CD4-positive, alpha-beta T cell treated with Interleukin-6 for 4 hours (primary cell): ENCODE results near the gene QPRT.
"Not testable (repeated sequence)": the region's sequence is repeated elsewhere in the genome, so short reads cannot be mapped to it uniquely, and the experiment has no call there.

Source experiments
- DNase-seq: peaks from one replicate; pipeline ENCODE4 v3.0.0-alpha.2; 2020; ENCODE audit warnings: mixed read lengths

The QPRT gene

GRCh38 chr16:29720703-29721102 lies 41.7 kb downstream of the QPRT start:
- DNase-seq, result no peak

DNA sequence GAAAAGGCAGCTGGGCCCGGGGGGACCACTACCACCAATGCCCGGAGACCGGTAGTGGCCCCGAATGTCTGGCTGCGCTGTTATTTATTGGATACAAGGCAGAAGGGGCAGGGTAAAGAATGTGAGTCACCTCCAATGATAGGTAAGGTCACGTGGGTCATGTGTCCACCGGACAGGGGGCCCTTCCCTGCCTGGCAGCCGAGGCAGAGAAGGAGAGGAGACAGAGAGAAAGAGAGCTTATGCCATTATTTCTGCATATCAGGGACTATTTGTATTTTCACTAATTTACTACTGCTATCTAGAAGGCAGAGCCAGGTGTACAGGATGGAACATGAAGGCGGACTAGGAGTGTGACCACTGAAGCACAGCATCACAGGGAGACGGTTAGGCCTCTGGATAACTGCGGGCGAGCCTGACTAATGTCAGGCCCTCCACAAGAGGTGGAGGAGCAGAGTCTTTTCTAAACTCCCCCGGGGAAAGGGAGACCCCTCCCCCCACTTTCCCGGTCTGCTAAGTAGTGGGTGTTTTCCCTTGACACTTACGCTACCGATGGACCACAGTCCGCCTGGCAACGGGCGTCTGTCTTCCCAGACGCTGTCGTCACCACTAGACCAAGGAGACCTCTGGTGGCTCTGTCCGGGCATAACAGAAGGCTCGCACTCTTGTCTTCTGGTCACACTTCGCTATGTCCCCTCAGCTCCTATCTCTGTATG lies 42.3 kb downstream of the QPRT start:
- DNase-seq, result peak; percentile 65

- DNase-seq, result no peak
These were observed 47.9 kb downstream of the QPRT start for GRCh38 chr16:29726845-29727377.

- DNase-seq, result no peak
These were observed 48.5 kb downstream of the QPRT start for GRCh38 chr16:29727452-29727851.

- DNase-seq, result no peak
These were observed 50.1 kb downstream of the QPRT start for GRCh38 chr16:29729116-29729521.

DNA sequence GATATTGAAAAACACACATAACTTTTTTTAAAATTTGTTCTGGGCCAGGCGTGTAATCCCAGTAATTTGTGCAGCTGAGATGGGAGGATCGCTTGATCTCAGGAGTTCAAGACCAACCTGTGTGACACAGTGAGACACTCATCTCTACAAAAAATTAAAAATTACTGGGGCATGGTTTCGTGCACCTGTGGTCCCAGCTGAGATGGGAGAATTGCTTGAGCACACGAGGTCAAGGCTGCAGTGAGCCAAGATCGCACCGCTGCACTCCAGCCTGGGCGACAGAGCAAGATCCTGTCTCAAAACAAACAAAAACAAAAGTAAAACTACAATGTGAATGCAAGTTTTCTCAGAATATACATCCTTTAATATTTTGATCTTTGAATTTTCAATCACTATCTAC lies 51.7 kb downstream of the QPRT start:
- DNase-seq, result no peak

- DNase-seq, result peak; percentile 17
These were observed 53.0 kb downstream of the QPRT start for GRCh38 chr16:29731768-29732601.

GRCh38 chr16:29734786-29735185 lies 55.8 kb downstream of the QPRT start:
- no peak for DNase-seq

DNA sequence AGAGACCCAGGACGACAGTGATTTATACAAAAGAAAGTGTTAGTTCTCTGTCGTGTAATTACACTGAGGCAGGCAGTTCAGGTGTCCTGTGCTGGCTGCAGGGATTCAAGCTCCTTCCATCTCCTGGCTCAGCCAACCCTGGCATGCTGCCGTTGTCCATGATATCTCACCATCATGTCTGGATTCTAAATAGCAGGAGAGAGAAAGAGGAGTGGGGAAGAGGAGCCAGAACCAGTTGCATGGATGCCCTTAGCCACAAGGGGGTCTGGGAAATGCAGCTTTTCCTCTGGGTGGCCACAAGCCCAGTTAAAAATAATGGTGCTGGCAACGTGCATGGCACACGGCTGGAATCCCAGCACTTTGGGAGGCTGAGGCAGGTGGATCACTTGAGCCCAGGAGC lies 57.1 kb downstream of the QPRT start:
- DNase-seq, result no peak

- no peak for DNase-seq
These were observed 57.8 kb downstream of the QPRT start for GRCh38 chr16:29736764-29737163.

DNA sequence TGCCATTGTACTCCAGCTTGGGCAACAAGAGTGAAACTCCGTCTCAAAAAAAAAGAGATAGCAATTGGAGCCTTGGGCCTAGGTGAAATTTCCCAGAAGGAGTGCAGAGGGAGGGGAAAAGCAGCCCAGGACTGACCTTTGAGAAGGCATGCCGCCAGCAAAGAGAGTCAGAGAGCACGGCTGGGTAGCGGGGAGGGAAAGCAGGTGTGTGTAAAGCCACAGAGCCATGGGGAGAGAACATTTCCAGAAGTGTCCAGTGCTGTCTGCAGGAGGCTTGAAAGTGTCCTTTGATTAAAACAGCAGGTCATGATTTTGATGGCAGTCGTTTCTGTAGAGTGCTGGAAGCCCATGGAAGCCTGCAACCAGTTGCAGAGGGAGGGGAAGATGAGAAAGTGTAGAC lies 58.7 kb downstream of the QPRT start:
- no peak for DNase-seq

GRCh38 chr16:29738514-29738913 lies 59.5 kb downstream of the QPRT start:
- peak; percentile 67 for DNase-seq

- not testable (repeated sequence) for DNase-seq
These were observed 61.1 kb downstream of the QPRT start for GRCh38 chr16:29739927-29740629.

DNA sequence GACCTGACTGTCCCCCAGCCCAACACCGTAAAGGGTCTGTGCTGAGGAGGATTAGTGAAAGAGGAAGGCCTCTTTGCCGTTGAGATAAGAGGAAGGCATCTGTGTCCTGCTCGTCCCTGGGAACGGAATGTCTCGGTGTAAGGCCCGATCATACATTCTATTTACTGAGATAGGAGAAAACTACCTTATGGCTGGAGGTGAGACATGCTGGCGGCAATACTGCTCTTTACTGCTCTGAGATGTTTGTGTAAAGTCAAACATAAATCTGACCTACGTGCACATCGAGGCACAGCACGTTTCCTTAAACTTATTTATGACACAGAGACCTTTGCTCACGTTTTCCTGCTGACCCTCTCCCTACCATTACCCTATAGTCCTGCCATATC lies 61.6 kb downstream of the QPRT start:
- not testable (repeated sequence) for DNase-seq

GRCh38 chr16:29742683-29743275 lies 63.8 kb downstream of the QPRT start:
- DNase-seq, result no peak

DNA sequence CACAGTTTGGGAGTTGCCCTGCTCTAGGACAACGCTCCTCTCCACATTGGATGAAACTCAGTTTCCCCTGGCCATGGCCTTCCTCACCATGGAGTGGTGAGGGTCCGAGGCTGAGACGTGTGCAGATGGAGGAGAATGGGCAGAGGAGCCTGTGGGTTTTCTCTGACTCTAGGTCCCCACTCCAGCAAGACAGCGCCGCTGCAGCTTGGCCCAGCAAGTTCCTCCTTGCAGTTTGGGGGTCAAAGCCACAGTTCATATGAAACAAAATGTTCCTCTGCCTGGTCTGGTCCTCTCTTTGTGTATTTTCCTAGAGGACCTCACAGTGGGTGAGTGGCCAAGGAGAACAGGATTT lies 64.5 kb downstream of the QPRT start:
- no peak for DNase-seq

DNA sequence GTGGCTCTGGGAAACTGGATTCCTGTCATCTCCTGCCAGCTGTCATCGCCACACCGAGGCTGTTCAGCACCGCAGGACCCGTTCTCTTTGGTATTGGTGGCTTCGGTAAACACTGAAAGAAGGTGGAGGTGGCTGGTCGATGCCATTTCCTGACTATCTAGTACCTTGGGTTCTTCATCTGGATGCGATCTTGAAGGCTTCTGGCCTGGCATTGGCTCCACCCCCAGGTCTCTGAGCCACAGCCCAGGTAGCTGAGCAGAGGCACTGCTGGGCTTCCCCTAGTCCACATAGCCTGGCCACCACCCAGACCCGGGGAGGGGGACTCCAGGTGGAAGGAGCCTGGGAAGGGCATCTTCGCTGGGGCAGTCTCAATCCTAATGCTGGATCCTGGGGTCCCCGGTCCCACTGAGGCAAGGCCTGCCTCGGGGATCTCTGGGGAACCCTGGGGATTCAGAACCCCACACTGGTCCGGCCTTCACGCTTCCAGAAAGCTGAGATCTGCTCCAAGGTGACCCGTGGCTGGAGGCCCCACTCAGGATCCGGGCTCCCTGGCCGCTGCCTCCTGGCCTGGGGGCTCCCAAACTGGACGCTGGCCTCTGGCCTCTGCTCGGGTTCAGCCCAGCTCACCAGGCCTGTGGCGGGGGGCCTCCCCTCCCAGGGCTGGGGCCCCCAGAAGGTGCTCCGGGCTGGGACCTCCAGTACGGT lies 65.0 kb downstream of the QPRT start:
- DNase-seq, result peak; percentile 60

- peak; percentile 24 for DNase-seq
These were observed 65.6 kb downstream of the QPRT start for GRCh38 chr16:29744541-29745101.

DNA sequence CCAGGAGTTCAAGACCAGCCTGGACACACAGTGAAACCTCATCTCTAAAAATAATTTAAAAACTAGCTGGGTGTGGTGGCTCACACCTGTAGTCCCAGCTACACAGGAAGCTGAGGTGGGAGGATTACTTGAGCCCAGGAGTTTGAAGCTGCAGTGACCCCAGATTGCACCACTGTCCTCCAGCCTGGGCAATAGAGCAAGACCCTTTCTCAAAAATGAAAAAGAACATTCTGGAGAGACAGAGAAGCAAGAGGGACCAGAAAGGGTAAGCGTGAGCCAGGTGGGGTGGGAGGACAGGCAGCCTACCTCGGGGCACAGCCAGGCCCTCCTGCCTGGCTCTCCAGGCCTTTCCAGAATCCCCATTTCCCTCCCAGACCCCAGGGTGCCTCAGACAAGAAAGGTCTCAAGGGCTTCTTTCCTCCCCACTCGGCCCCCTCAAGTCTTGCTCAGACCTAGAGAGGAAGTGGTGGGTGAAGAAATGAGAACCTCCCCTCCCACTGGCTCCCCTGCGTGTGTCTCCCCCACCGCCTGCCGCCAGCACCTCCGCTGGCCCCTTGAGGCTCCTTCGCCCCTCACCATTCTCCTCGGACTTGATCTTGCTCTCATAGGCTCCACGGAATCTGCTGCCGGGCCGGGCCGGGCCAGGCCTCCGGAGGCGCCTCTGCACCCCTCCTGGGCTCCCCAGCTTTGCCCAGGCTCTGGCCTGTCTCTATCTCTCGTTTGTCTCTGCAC lies 66.3 kb downstream of the QPRT start:
- DNase-seq, result peak; percentile 65

DNA sequence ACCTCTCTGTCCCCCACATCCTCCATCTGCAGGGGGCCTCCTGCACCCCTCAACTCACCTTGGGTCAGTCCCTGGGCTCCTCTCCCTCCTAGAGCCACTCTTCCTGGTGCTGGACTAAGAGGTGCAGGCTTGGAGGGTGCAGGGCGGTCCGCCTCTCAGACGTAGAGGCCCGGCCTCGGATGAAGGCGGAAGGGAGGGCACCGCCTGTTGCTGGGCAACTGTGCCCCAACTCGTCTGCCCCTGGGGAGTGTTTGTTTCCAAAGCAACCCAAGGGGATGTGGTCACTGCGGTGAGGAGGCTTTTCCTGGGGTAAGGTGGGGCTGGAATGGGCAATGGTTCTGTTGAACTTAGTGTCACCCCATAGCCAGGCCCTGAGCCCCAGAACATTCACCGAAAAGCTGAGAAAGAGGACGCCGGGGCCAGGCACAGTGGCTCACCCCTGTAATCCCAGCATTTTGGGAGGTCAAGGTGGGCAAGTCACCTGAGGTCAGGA lies 66.9 kb downstream of the QPRT start, which contains the start of gene C16orf54:
Gene C16orf54 (minus strand): TSS at position 138 of the 493 bp plus-strand sequence. CDS start 1,039 bp downstream, outside the sequence.
- peak; percentile 92 for DNase-seq

DNA sequence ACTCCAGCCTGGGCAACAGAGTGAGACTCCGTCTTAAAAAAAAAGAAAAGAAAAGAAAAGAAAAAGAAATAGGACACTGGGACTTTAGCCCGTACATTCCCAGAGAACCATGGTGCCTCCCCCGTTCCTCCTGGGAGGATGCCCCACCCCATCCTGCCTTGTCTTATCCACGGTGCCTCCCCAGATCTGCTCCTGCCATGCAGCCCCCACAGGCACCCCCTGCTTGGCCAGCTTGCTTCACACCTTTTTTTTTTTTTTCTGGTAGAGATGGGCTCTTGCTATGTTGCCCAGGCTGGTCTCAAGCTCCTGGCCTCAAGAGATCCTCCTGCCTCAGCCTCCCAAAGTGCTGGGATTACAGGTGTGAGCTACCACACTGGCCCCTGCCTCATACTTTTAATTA lies 67.5 kb downstream of the QPRT start:
- not testable (repeated sequence) for DNase-seq
